GM18502 (cell line): ENCODE measurements around the gene HIRA.

Source experiments
- ATAC-seq: cut with Tn5 transposase; IDR thresholded peaks from one replicate; pipeline ENCODE4 v1.9.1; 2021; ENCODE audit warnings: mild to moderate bottlenecking; ENCODE audit not compliant: unreplicated experiment, poor library complexity

The HIRA gene

GRCh38 chr22:19291580-19292457, 139.7 kb downstream of the HIRA start, which contains the start of gene CLTCL1:
CLTCL1 (minus strand) TSS chr22:19291719; CDS start chr22:19291641, 78 bp downstream.
- ATAC-seq = peak; percentile 62

GRCh38 chr22:19291218-19291579, 140.3 kb downstream of the HIRA start:
- peak; percentile 33 for ATAC-seq

GRCh38 chr22:19290400-19291217, 140.9 kb downstream of the HIRA start:
- no peak for ATAC-seq

GRCh38 chr22:19289475-19290161, 141.9 kb downstream of the HIRA start:
- no peak for ATAC-seq

- no peak for ATAC-seq
Observed at GRCh38 chr22:19287889-19288288, 143.6 kb downstream of the HIRA start.

GRCh38 chr22:19287076-19287707, 144.3 kb downstream of the HIRA start:
- no peak for ATAC-seq

GRCh38 chr22:19285831-19286230, 145.7 kb downstream of the HIRA start:
- no peak for ATAC-seq
